Activated B cell treated with CpG ODN at 0.5 μM for 24 hours (primary cell): ENCODE measurements around the gene IL20. TPM values are rescaled to one million over a fixed set of nuclear protein-coding genes. Genes with fewer than 3 reads are reported as not detected.

ENCODE experiments used
- ATAC-seq: fragments of 200-7000 bp; cut with Tn5 transposase; one replicate; pipeline ENCODE4 v1.10.0; 2021; ENCODE audit warnings: low read depth, mild to moderate bottlenecking, moderate library complexity
- CTCF ChIA-PET: fragments of 350-600 bp; sonication (Branson Sonifier 250); formaldehyde crosslinking; loops from one replicate; lab custom pipeline; 2021; ENCODE audit warnings: antibody characterized with exemption; lab: Charles Lee
- POLR2A ChIA-PET: fragments of 350-600 bp; sonication (Branson Sonifier 250); formaldehyde crosslinking; loops from one replicate; lab custom pipeline; 2021; ENCODE audit warnings: antibody characterized with exemption; lab: Charles Lee
- DNase-seq: peaks from one replicate; pipeline ENCODE4 v3.0.0; 2022
- H3K27ac Mint-ChIP-seq: one replicate; pipeline ENCODE4 v1.8.0; 2020; ENCODE audit warnings: mixed read lengths
- H3K27me3 Mint-ChIP-seq: one replicate; pipeline ENCODE4 v1.8.0; 2021; ENCODE audit warnings: mixed read lengths
- H3K36me3 Mint-ChIP-seq: one replicate; pipeline ENCODE4 v1.8.0; 2021; ENCODE audit warnings: low read depth, mixed read lengths
- H3K4me1 Mint-ChIP-seq: one replicate; pipeline ENCODE4 v1.8.0; 2021; ENCODE audit warnings: mixed read lengths
- H3K4me3 Mint-ChIP-seq: one replicate; pipeline ENCODE4 v1.8.0; 2020; ENCODE audit warnings: mild to moderate bottlenecking, mixed read lengths
- H3K9me3 Mint-ChIP-seq: one replicate; pipeline ENCODE4 v1.8.0; 2020; ENCODE audit warnings: mixed read lengths
- CTCF ChIP-seq: fragments of 200-600 bp; IDR thresholded peaks from one replicate; pipeline ENCODE4 v1.8.0; 2022; ENCODE audit warnings: antibody characterized with exemption, mild to moderate bottlenecking
- intact Hi-C: fragments of 100-400 bp; cut with micrococcal nuclease; formaldehyde crosslinking; loops from one replicate; pipeline ENCODE4 v1.15.1; 2024
- total RNA-seq: library from RNA; stranded (reverse); gene quantifications from 2 replicates; pipeline ENCODE4 v1.2.3, GENCODE V29; 2022

IL20 gene
- total RNA-seq, 1 donor from 2014 or later, result not detected

- ChIA-PET POLR2A (interaction anchor here (0.6 kb wide), 1 partner anchor 33 kb away, joined by 4 read pairs; no protein-coding TSS in a partner anchor), CTCF (interaction anchor here (1.9 kb wide), 1 partner anchor 88 kb away, joined by 5 read pairs; no protein-coding TSS in a partner anchor)
- DNase-seq, result no peak
Observed at GRCh38 chr1:206824331-206824730, 41.1 kb upstream of the IL20 start.

GRCh38 chr1:206826394-206826793 lies 39.0 kb upstream of the IL20 start:
- DNase-seq (no peak), ATAC-seq (no peak)
- ChIA-PET CTCF (interaction anchor here (1.0 kb wide), 1 partner anchor 16 kb away, joined by 3 read pairs; no protein-coding TSS in a partner anchor), POLR2A (no interaction called here)
- intact Hi-C loops, result loop anchor here (10.0 kb wide), 1 partner anchor 1162 kb away; no protein-coding TSS in a partner anchor
- no peaks in the 10 kb centered on the region for H3K36me3 Mint-ChIP-seq
- no peaks in the 10 kb centered on the region for H3K9me3 Mint-ChIP-seq
- peaks cover 52% of the 10 kb centered on the region for H3K4me1 Mint-ChIP-seq
- H3K27ac Mint-ChIP-seq, result no peak overlapping the region
- no peak for TF ChIP-seq CTCF
- H3K27me3 Mint-ChIP-seq, result no peaks in the 10 kb centered on the region
- no peak overlapping the region for H3K4me3 Mint-ChIP-seq

More at GRCh38 chr1:206824331-206824730, 41.1 kb upstream of the IL20 start:
- Mint-ChIP-seq H3K27ac (peak overlapping the region; percentile 70), H3K4me1 (peaks cover 44% of the 10 kb centered on the region), H3K4me3 (peak overlapping the region; percentile 0), H3K27me3 (no peaks in the 10 kb centered on the region), H3K36me3 (no peaks in the 10 kb centered on the region), H3K9me3 (no peaks in the 10 kb centered on the region)
- TF ChIP-seq CTCF, result no peak
- intact Hi-C loops, result loop anchor here (10.0 kb wide), 1 partner anchor 1160 kb away; no protein-coding TSS in a partner anchor
- ATAC-seq, result no peak

- DNase-seq (no peak), ATAC-seq (no peak)
- H3K27ac Mint-ChIP-seq, result no peak overlapping the region
- H3K27me3 Mint-ChIP-seq, result no peaks in the 10 kb centered on the region
- H3K9me3 Mint-ChIP-seq, result no peaks in the 10 kb centered on the region
- ChIA-PET POLR2A (no interaction called here), CTCF (no interaction called here)
- TF ChIP-seq CTCF, result no peak
- no peaks in the 10 kb centered on the region for H3K36me3 Mint-ChIP-seq
- intact Hi-C loops, result loop anchor here (10.0 kb wide), 1 partner anchor 1163 kb away; no protein-coding TSS in a partner anchor
- H3K4me1 Mint-ChIP-seq, result peaks cover 68% of the 10 kb centered on the region
- H3K4me3 Mint-ChIP-seq, result no peak overlapping the region
Observed at GRCh38 chr1:206828061-206828460, 37.4 kb upstream of the IL20 start.

GRCh38 chr1:206828765-206829164 lies 36.7 kb upstream of the IL20 start:
- no peaks in the 10 kb centered on the region for H3K27me3 Mint-ChIP-seq
- peak overlapping the region; percentile 51 for H3K27ac Mint-ChIP-seq
- DNase-seq, result no peak
- H3K4me3 Mint-ChIP-seq, result peak overlapping the region; percentile 5
- no peak for TF ChIP-seq CTCF
- H3K36me3 Mint-ChIP-seq, result no peaks in the 10 kb centered on the region
- H3K4me1 Mint-ChIP-seq, result peaks cover 71% of the 10 kb centered on the region
- ChIA-PET POLR2A (interaction anchor here (0.6 to 0.7 kb wide), 7 partner anchors 31 to 899 kb away, joined by 3 to 6 read pairs (median 3); no protein-coding TSS in a partner anchor), CTCF (interaction anchor here (0.6 kb wide), 1 partner anchor 14 kb away, joined by 5 read pairs; no protein-coding TSS in a partner anchor)
- intact Hi-C loops, result loop anchor here (10.0 kb wide), 1 partner anchor 1164 kb away; no protein-coding TSS in a partner anchor
- ATAC-seq, result peak; percentile 33
- H3K9me3 Mint-ChIP-seq, result no peaks in the 10 kb centered on the region

- H3K36me3 Mint-ChIP-seq, result no peaks in the 10 kb centered on the region
- DNase-seq (no peak), ATAC-seq (no peak)
- POLR2A ChIA-PET, result interaction anchor here (0.7 kb wide), 1 partner anchor 30 kb away, joined by 6 read pairs; no protein-coding TSS in a partner anchor
- peak overlapping the region; percentile 51 for H3K27ac Mint-ChIP-seq
- no peaks in the 10 kb centered on the region for H3K9me3 Mint-ChIP-seq
- CTCF ChIA-PET, result interaction anchor here (0.7 kb wide), 1 partner anchor 20 kb away, joined by 4 read pairs; no protein-coding TSS in a partner anchor
- no peak for TF ChIP-seq CTCF
- peaks cover 71% of the 10 kb centered on the region for H3K4me1 Mint-ChIP-seq
- intact Hi-C loops, result loop anchor here (10.0 kb wide), 1 partner anchor 1164 kb away; no protein-coding TSS in a partner anchor
- H3K4me3 Mint-ChIP-seq, result peak overlapping the region; percentile 5
- H3K27me3 Mint-ChIP-seq, result no peaks in the 10 kb centered on the region
Observed at GRCh38 chr1:206829282-206829681, 36.1 kb upstream of the IL20 start.
